K562 (cell line): ENCODE results near the gene ZNF337. TPM values are rescaled to one million over a fixed set of nuclear protein-coding genes. Genes with fewer than 3 reads are reported as not detected.

Experiments
- ATAC-seq: fragments of 200-7000 bp; cut with Tn5 transposase; 3 replicates; pipeline ENCODE4 v1.9.1; 2020; ENCODE audit warnings: moderate library complexity
- BruUV-seq: library from RNA; stranded (reverse); fragments of 400-500 nt; replicated peaks from 2 replicates; lab custom pipeline; 2021; lab: Mats Ljungman, UMichigan
- CTCF ChIA-PET: fragments of 300-600 bp; formaldehyde crosslinking; extraction: SDS; loops from one replicate; lab custom pipeline; 2021; ENCODE audit warnings: low intra/inter-chr PET ratio; lab: Yijun Ruan, JAX
- POLR2A ChIA-PET: fragments of 300-600, 350-650 bp; sonication (Branson Sonifier 250); formaldehyde crosslinking; extraction: SDS; loops from one replicate; lab custom pipeline; 2021; ENCODE audit warnings: antibody characterized with exemption, inconsistent platforms; lab: Yijun Ruan, JAX
- DNase-seq, 4 experiments: peaks; one replicate each; pipeline versions ENCODE4 v3.0.0 to v3.0.0-alpha.2; 2011 to 2018; ENCODE audit warnings: low spot score in 3 of 4, mixed read lengths in 3 of 4; ENCODE audit errors: extremely low read depth in 1 of 4
- FAIRE-seq: peaks from 2 replicates; lab custom pipeline; 2011; peaks lifted over from hg19 to GRCh38; lab: Jason Lieb, UNC
- H2AFZ ChIP-seq: 2 replicates; pipeline ENCODE4 v1.6.0; 2011; ENCODE audit warnings: low read depth, low read length, control low read depth, inconsistent platforms
- H3K27ac ChIP-seq: fragments of 200-600 bp; 3 replicates; pipeline ENCODE4 v1.8.0; 2011; ENCODE audit warnings: low read depth, mild to moderate bottlenecking, control low read depth, inconsistent platforms, low read length, moderate library complexity, mixed read lengths; ENCODE audit errors: extremely low read depth
- H3K27me3 ChIP-seq, 2 experiments: fragments of 300-600 bp in 1 of 2; 2 replicates in 1 of 2; 3 replicates in 1 of 2; pipeline versions ENCODE4 v1.6.0 to v1.8.0; 2011; ENCODE audit warnings: inconsistent platforms in 2 of 2, low read length in 2 of 2, mild to moderate bottlenecking in 1 of 2, mixed read lengths in 1 of 2, moderate library complexity in 1 of 2; ENCODE audit not compliant: control insufficient read depth in 2 of 2, insufficient read depth in 2 of 2
- H3K36me3 ChIP-seq: fragments of 300-600 bp; 3 replicates; pipeline ENCODE4 v1.8.0; 2011; ENCODE audit warnings: mild to moderate bottlenecking, low read length, inconsistent platforms; ENCODE audit not compliant: control insufficient read depth, insufficient read depth
- H3K4me1 ChIP-seq, 2 experiments: fragments of 200-600 bp in 1 of 2; replicated peaks in 1 of 2; 2 replicates in 1 of 2; 3 replicates in 1 of 2; pipeline versions ENCODE4 v1.5.1 to v1.8.0; 2011; ENCODE audit warnings: inconsistent platforms in 2 of 2, low read length in 2 of 2, mild to moderate bottlenecking in 1 of 2, mixed read lengths in 1 of 2, moderate library complexity in 1 of 2; ENCODE audit not compliant: control insufficient read depth in 2 of 2, insufficient read depth in 2 of 2
- H3K4me2 ChIP-seq: 2 replicates; pipeline ENCODE4 v1.6.1; 2011; ENCODE audit warnings: low read length, control low read depth, inconsistent platforms, mixed read lengths; ENCODE audit not compliant: insufficient read depth
- H3K4me3 ChIP-seq: fragments of 200-600 bp; sonication (generic), shearing (Covaris generic); 2 replicates; pipeline ENCODE4 v1.5.1; 2016; ENCODE audit warnings: control low read depth, inconsistent platforms
- H3K79me2 ChIP-seq: fragments of 200-600 bp; 3 replicates; pipeline ENCODE4 v1.8.0; 2011; ENCODE audit warnings: low read length, inconsistent platforms; ENCODE audit not compliant: control insufficient read depth, insufficient read depth
- H3K9ac ChIP-seq, 2 experiments: 2 replicates each; pipeline versions ENCODE4 v1.6.0 to v1.6.1; 2011; ENCODE audit warnings: low read depth in 2 of 2, low read length in 2 of 2, control low read depth in 1 of 2, inconsistent platforms in 1 of 2, mild to moderate bottlenecking in 1 of 2, mixed read lengths in 1 of 2; ENCODE audit not compliant: insufficient read depth in 1 of 2
- H3K9me1 ChIP-seq: one replicate; pipeline ENCODE4 v1.6.0; 2011; ENCODE audit warnings: inconsistent platforms, mild to moderate bottlenecking, low read length, moderate library complexity; ENCODE audit not compliant: control insufficient read depth, insufficient read depth
- H3K9me3 ChIP-seq: replicated peaks from 2 replicates; pipeline ENCODE4 v1.5.1; 2011; ENCODE audit warnings: low read depth, low read length, inconsistent platforms; ENCODE audit not compliant: control insufficient read depth, insufficient read depth
- H4K20me1 ChIP-seq: replicated peaks from 2 replicates; pipeline ENCODE4 v1.6.1; 2011; ENCODE audit warnings: low read length, inconsistent platforms, mixed read lengths; ENCODE audit not compliant: control insufficient read depth, insufficient read depth
- BRD4 ChIP-seq: fragments of 200-600 bp; sonication (generic); IDR thresholded peaks from 2 replicates; pipeline ENCODE4 v1.6.1; 2017; ENCODE audit warnings: inconsistent platforms
- MEIS2 ChIP-seq: fragments of 450-650 bp; IDR thresholded peaks from 2 replicates; pipeline ENCODE4 v1.6.1; 2014; ENCODE audit warnings: mild to moderate bottlenecking; ENCODE audit not compliant: partially characterized antibody
- NR4A1 ChIP-seq, 2 experiments: fragments of 250-450 bp in 1 of 2; fragments of 450-650 bp in 1 of 2; sonication (Bioruptor Pico) in 1 of 2; IDR thresholded peaks; 2 replicates each; pipeline versions ENCODE4 v1.4.0 to v1.6.1; 2016 to 2020; ENCODE audit warnings: mild to moderate bottlenecking in 2 of 2, missing compliant biosample characterization in 1 of 2, missing genetic modification characterization in 1 of 2, moderate library complexity in 1 of 2
- YY1 ChIP-seq, 3 experiments: IDR thresholded peaks; 2 replicates each; pipeline ENCODE4 v1.6.1; 2011; ENCODE audit warnings: low read length in 2 of 3, mild to moderate bottlenecking in 2 of 3, moderate library complexity in 2 of 3, borderline replicate concordance in 1 of 3, control low read depth in 1 of 3, low read depth in 1 of 3; ENCODE audit not compliant: insufficient read depth in 3 of 3, insufficient replicate concordance in 2 of 3, control insufficient read depth in 1 of 3, insufficient read length in 1 of 3; ENCODE audit errors: extremely low read depth in 1 of 3
- ZBTB17 ChIP-seq: fragments of 450-650 bp; formaldehyde crosslinking; IDR thresholded peaks from 2 replicates; pipeline ENCODE4 v1.4.0; 2020; ENCODE audit warnings: mild to moderate bottlenecking
- ZNF76 ChIP-seq: fragments of 250-450 bp; sonication (Bioruptor Pico); IDR thresholded peaks from 2 replicates; pipeline ENCODE4 v1.4.0; 2020; ENCODE audit warnings: mild to moderate bottlenecking, moderate library complexity, borderline replicate concordance
- WGBS: fragments of 100-300 bp; shearing (Covaris generic); methylation state at CpG from one replicate; pipeline ENCODE4 v1.1.6; 2016; ENCODE audit warnings: low coverage, mixed read lengths; ENCODE audit not compliant: insufficient coverage; ENCODE audit errors: missing lambda C conversion rate; 5-methylcytosine and 5-hydroxymethylcytosine counted together
- in situ Hi-C: fragments of 300-500 bp; cut with MboI; formaldehyde crosslinking; loops from 4 replicates; pipeline ENCODE4 v1.15.0; 2018; ENCODE audit warnings: inconsistent platforms, mixed read lengths
- intact Hi-C: fragments of 100-400 bp; cut with micrococcal nuclease; formaldehyde crosslinking; loops from 2 replicates; pipeline ENCODE4 v1.14.2; 2022
- polyA plus RNA-seq, 8 experiments: library from polyadenylated mRNA; depleted of rRNA in 4 of 8; stranded (reverse) in 5 of 8; unstranded in 3 of 8; fragments of >200 nt; fragmentation: Nextera tagmentation in 2 of 8; fragmentation: Illumina TruSeq in 1 of 8; extraction: Ambion mirVana in 2 of 8; extraction: Trizol in 1 of 8; gene quantifications; 2 replicates each; pipeline versions ENCODE4 v1.2.1 to v1.2.3, GENCODE V29; 2011 to 2014; ENCODE audit warnings: inconsistent platforms in 1 of 8, missing spikeins in 1 of 8
- total RNA-seq, 7 experiments: library from RNA; depleted of rRNA in 6 of 7; stranded (reverse); fragments of >200 nt in 6 of 7; fragmentation: Illumina TruSeq in 2 of 7; extraction: Trizol in 2 of 7; gene quantifications; 2 replicates each; pipeline versions ENCODE4 v1.2.1 to v1.2.3, GENCODE V29; 2011 to 2021; ENCODE audit warnings: low replicate concordance in 1 of 7
- TF ChIP-seq, protein P1 (sequence below): fragments of 450-650 bp; IDR thresholded peaks from 2 replicates; pipeline ENCODE4 v1.6.1; 2016; ENCODE audit warnings: mild to moderate bottlenecking, moderate library complexity

Gene ZNF337
- total and polyA plus RNA-seq, 9 of the 15 experiments (the other 6 are each of a cell fraction or from before 2014, with no cell fraction given), result 0.25 to 5.6 (median 3.5) TPM

GRCh38 chr20:25624500-25624939, 72.1 kb downstream of the ZNF337 start:
- Histone ChIP-seq H3K36me3 (peaks cover 8% of the 10 kb centered on the region; the same call in 2 of the 3 replicates), H3K4me3 (peak overlapping the region; percentile 59), H2AFZ (peak overlapping the region; percentile 69), H3K27ac (peak overlapping the region; percentile 94), H3K79me2 (peaks cover 57% of the 10 kb centered on the region), H3K9me1 (no peaks in the 10 kb centered on the region), H3K27me3 (no peaks in the 10 kb centered on the region), H3K4me1 (peaks cover 10 to 21% of the 10 kb centered on the region in 2 experiments; a peak in 4 of 5 replicates), H3K4me2 (peak overlapping the region; percentile 86), H3K9ac (peak overlapping the region; percentile 91 to 98), H3K9me3 (no peaks in the 10 kb centered on the region), H4K20me1 (no peaks in the 10 kb centered on the region)
- BruUV-seq, result TSS peak; percentile 46
- intact Hi-C loops (loop anchor here (5.0 kb wide), 1 partner anchor 73 kb away; the partner anchor contains the start of gene ZNF337), in situ Hi-C loops (no loop called here)
- ChIA-PET POLR2A (no interaction called here), CTCF (no interaction called here)
- ATAC-seq, result no peak
- no peak for FAIRE-seq
- DNase-seq, result no peak
- under 1% methylated on average over 17 of the region's 17 CpGs for WGBS
- peak; percentile 6; the same call in 1 of the 2 replicates for TF ChIP-seq ZNF76 (CRISPR knock-in tag)
- TF ChIP-seq, protein P1, sequence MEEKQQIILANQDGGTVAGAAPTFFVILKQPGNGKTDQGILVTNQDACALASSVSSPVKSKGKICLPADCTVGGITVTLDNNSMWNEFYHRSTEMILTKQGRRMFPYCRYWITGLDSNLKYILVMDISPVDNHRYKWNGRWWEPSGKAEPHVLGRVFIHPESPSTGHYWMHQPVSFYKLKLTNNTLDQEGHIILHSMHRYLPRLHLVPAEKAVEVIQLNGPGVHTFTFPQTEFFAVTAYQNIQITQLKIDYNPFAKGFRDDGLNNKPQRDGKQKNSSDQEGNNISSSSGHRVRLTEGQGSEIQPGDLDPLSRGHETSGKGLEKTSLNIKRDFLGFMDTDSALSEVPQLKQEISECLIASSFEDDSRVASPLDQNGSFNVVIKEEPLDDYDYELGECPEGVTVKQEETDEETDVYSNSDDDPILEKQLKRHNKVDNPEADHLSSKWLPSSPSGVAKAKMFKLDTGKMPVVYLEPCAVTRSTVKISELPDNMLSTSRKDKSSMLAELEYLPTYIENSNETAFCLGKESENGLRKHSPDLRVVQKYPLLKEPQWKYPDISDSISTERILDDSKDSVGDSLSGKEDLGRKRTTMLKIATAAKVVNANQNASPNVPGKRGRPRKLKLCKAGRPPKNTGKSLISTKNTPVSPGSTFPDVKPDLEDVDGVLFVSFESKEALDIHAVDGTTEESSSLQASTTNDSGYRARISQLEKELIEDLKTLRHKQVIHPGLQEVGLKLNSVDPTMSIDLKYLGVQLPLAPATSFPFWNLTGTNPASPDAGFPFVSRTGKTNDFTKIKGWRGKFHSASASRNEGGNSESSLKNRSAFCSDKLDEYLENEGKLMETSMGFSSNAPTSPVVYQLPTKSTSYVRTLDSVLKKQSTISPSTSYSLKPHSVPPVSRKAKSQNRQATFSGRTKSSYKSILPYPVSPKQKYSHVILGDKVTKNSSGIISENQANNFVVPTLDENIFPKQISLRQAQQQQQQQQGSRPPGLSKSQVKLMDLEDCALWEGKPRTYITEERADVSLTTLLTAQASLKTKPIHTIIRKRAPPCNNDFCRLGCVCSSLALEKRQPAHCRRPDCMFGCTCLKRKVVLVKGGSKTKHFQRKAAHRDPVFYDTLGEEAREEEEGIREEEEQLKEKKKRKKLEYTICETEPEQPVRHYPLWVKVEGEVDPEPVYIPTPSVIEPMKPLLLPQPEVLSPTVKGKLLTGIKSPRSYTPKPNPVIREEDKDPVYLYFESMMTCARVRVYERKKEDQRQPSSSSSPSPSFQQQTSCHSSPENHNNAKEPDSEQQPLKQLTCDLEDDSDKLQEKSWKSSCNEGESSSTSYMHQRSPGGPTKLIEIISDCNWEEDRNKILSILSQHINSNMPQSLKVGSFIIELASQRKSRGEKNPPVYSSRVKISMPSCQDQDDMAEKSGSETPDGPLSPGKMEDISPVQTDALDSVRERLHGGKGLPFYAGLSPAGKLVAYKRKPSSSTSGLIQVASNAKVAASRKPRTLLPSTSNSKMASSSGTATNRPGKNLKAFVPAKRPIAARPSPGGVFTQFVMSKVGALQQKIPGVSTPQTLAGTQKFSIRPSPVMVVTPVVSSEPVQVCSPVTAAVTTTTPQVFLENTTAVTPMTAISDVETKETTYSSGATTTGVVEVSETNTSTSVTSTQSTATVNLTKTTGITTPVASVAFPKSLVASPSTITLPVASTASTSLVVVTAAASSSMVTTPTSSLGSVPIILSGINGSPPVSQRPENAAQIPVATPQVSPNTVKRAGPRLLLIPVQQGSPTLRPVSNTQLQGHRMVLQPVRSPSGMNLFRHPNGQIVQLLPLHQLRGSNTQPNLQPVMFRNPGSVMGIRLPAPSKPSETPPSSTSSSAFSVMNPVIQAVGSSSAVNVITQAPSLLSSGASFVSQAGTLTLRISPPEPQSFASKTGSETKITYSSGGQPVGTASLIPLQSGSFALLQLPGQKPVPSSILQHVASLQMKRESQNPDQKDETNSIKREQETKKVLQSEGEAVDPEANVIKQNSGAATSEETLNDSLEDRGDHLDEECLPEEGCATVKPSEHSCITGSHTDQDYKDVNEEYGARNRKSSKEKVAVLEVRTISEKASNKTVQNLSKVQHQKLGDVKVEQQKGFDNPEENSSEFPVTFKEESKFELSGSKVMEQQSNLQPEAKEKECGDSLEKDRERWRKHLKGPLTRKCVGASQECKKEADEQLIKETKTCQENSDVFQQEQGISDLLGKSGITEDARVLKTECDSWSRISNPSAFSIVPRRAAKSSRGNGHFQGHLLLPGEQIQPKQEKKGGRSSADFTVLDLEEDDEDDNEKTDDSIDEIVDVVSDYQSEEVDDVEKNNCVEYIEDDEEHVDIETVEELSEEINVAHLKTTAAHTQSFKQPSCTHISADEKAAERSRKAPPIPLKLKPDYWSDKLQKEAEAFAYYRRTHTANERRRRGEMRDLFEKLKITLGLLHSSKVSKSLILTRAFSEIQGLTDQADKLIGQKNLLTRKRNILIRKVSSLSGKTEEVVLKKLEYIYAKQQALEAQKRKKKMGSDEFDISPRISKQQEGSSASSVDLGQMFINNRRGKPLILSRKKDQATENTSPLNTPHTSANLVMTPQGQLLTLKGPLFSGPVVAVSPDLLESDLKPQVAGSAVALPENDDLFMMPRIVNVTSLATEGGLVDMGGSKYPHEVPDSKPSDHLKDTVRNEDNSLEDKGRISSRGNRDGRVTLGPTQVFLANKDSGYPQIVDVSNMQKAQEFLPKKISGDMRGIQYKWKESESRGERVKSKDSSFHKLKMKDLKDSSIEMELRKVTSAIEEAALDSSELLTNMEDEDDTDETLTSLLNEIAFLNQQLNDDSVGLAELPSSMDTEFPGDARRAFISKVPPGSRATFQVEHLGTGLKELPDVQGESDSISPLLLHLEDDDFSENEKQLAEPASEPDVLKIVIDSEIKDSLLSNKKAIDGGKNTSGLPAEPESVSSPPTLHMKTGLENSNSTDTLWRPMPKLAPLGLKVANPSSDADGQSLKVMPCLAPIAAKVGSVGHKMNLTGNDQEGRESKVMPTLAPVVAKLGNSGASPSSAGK, result peak; percentile 79
- TF ChIP-seq BRD4, result peak; percentile 54; the same call in 1 of the 2 replicates
- 0 out of 2 replicates have a peak, but pooled peaks have one; percentile 15 for TF ChIP-seq ZBTB17 (CRISPR knock-in tag)
- TF ChIP-seq MEIS2, result no peak
- peak in 1 of 3 experiments; percentile 59 for TF ChIP-seq YY1 (IDR thresholded peaks at IDR 0.05; ENCODE audit: borderline replicate concordance in 1 of 3, control insufficient read depth in 1 of 3, extremely low read depth in 1 of 3, insufficient read depth in 3 of 3, insufficient read length in 1 of 3, insufficient replicate concordance in 2 of 3, low read depth in 1 of 3, low read length in 2 of 3)
- no peak for TF ChIP-seq NR4A1 (CRISPR knock-in tag; IDR thresholded peaks at IDR 0.05)
- 0 out of 2 replicates have a peak, but pooled peaks have one; percentile 38 for TF ChIP-seq NR4A1 (tag; IDR thresholded peaks at IDR 0.05)
